ENCODE data around the gene C2CD2L.
"Not testable (repeated sequence)": the region's sequence is repeated elsewhere in the genome, so short reads cannot be mapped to it uniquely, and the experiment has no call there.

Gene C2CD2L

GRCh38 chr11:119153049-119153818 lies 46.1 kb downstream of the C2CD2L start:
- no peak overlapping the region for H3K4me3 ChIP-seq (ENCODE audit: low read length)
- no peaks in the 10 kb centered on the region for H3K36me3 ChIP-seq (ENCODE audit: insufficient read depth, low read length)
- no peak overlapping the region for H3K9ac ChIP-seq (ENCODE audit: low read depth, low read length)
- H3K4me1 ChIP-seq (ENCODE audit: insufficient read depth, low read length): peaks cover 5% of the 10 kb centered on the region; the same call in 1 of the 2 replicates
- no peak overlapping the region for H3K27ac ChIP-seq (ENCODE audit: low read depth, low read length)
- peaks cover 36% of the 10 kb centered on the region for H3K27me3 ChIP-seq (ENCODE audit: insufficient read depth, low read length)
- H3K9me3 ChIP-seq (ENCODE audit: insufficient read depth, low read depth, low read length): no peaks in the 10 kb centered on the region
- 79% methylated on average over 9 of the region's 9 CpGs for WGBS

DNA sequence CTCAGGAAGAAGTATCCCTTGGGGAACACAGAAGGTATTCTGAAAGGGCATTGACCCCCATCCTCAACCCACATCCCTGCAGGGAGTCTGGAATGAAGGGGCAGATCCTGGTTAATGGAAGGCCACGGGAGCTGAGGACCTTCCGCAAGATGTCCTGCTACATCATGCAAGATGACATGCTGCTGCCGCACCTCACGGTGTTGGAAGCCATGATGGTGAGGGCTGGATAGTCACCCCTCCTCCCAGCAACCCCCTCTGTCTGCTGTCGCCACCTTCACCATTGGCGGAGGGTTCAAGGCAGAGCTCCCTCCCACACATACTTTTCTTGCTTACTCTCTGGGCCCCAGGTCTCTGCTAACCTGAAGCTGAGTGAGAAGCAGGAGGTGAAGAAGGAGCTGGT lies 47.0 kb downstream of the C2CD2L start:
- Histone ChIP-seq H3K27me3 (ENCODE audit: insufficient read depth, low read length) (peaks cover 28% of the 10 kb centered on the region), H3K4me1 (ENCODE audit: insufficient read depth, low read length) (no peaks in the 10 kb centered on the region), H3K36me3 (ENCODE audit: insufficient read depth, low read length) (no peaks in the 10 kb centered on the region), H3K9me3 (ENCODE audit: insufficient read depth, low read depth, low read length) (no peaks in the 10 kb centered on the region), H3K4me3 (ENCODE audit: low read length) (no peak overlapping the region), H3K9ac (ENCODE audit: low read depth, low read length) (no peak overlapping the region), H3K27ac (ENCODE audit: low read depth, low read length) (no peak overlapping the region)
- 82% methylated on average over 6 of the region's 6 CpGs for WGBS

- H3K36me3 ChIP-seq (ENCODE audit: insufficient read depth, low read length): no peaks in the 10 kb centered on the region
- 58% methylated on average over 8 of the region's 8 CpGs for WGBS
- H3K9ac ChIP-seq (ENCODE audit: low read depth, low read length): no peak overlapping the region
- H3K4me3 ChIP-seq (ENCODE audit: low read length): no peak overlapping the region
- H3K27me3 ChIP-seq (ENCODE audit: insufficient read depth, low read length): peaks cover 10% of the 10 kb centered on the region
- no peaks in the 10 kb centered on the region for H3K4me1 ChIP-seq (ENCODE audit: insufficient read depth, low read length)
- H3K9me3 ChIP-seq (ENCODE audit: insufficient read depth, low read depth, low read length): no peaks in the 10 kb centered on the region
- H3K27ac ChIP-seq (ENCODE audit: low read depth, low read length): no peak overlapping the region
Observed at GRCh38 chr11:119155733-119156492, 48.8 kb downstream of the C2CD2L start.

- H3K4me1 ChIP-seq (ENCODE audit: insufficient read depth, low read length): no peaks in the 10 kb centered on the region
- H3K9me3 ChIP-seq (ENCODE audit: insufficient read depth, low read depth, low read length): no peaks in the 10 kb centered on the region
- no peak overlapping the region for H3K4me3 ChIP-seq (ENCODE audit: low read length)
- no peak overlapping the region for H3K9ac ChIP-seq (ENCODE audit: low read depth, low read length)
- no peaks in the 10 kb centered on the region for H3K36me3 ChIP-seq (ENCODE audit: insufficient read depth, low read length)
- 84% methylated on average over 10 of the region's 10 CpGs for WGBS
- peaks cover 5% of the 10 kb centered on the region; the same call in 1 of the 2 replicates for H3K27me3 ChIP-seq (ENCODE audit: insufficient read depth, low read length)
- no peak overlapping the region for H3K27ac ChIP-seq (ENCODE audit: low read depth, low read length)
Observed at GRCh38 chr11:119156496-119156895, 49.4 kb downstream of the C2CD2L start.

DNA sequence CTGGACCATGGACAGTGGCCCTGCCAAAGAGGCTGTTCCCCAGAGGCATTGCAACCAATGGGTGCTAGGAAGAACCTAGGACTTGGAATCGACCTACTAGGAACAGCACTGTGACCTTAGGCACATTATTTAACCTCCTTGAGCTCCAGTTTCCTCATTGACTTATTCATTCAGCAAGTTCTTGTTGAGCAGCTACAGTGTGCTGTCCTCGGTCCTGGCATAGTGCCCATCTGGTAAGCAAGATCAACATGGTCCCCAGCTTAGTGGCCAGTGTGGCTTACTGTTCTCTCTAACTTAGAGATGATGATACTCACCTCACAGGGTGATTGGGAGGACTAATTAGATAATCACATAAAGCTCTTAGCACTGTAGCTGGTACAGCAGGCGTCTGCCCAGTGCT lies 49.9 kb downstream of the C2CD2L start:
- 84% methylated on average over 3 of the region's 3 CpGs for WGBS
- H3K4me3 ChIP-seq (ENCODE audit: low read length): no peak overlapping the region

GRCh38 chr11:119158467-119158866 lies 51.3 kb downstream of the C2CD2L start:
- Histone ChIP-seq H3K27ac (ENCODE audit: low read depth, low read length) (no peak overlapping the region), H3K4me3 (ENCODE audit: low read length) (no peak overlapping the region), H3K27me3 (ENCODE audit: insufficient read depth, low read length) (no peaks in the 10 kb centered on the region), H3K9ac (ENCODE audit: low read depth, low read length) (no peak overlapping the region), H3K4me1 (ENCODE audit: insufficient read depth, low read length) (no peaks in the 10 kb centered on the region), H3K36me3 (ENCODE audit: insufficient read depth, low read length) (no peaks in the 10 kb centered on the region), H3K9me3 (ENCODE audit: insufficient read depth, low read depth, low read length) (no peaks in the 10 kb centered on the region)
- WGBS: 91% methylated on average over 13 of the region's 13 CpGs

More for the DNA sequence above, 49.9 kb downstream of the C2CD2L start:
- Histone ChIP-seq H3K27ac (ENCODE audit: low read depth, low read length) (no peak overlapping the region), H3K27me3 (ENCODE audit: insufficient read depth, low read length) (no peaks in the 10 kb centered on the region), H3K4me1 (ENCODE audit: insufficient read depth, low read length) (no peaks in the 10 kb centered on the region), H3K36me3 (ENCODE audit: insufficient read depth, low read length) (no peaks in the 10 kb centered on the region), H3K9me3 (ENCODE audit: insufficient read depth, low read depth, low read length) (no peaks in the 10 kb centered on the region), H3K9ac (ENCODE audit: low read depth, low read length) (no peak overlapping the region)

DNA sequence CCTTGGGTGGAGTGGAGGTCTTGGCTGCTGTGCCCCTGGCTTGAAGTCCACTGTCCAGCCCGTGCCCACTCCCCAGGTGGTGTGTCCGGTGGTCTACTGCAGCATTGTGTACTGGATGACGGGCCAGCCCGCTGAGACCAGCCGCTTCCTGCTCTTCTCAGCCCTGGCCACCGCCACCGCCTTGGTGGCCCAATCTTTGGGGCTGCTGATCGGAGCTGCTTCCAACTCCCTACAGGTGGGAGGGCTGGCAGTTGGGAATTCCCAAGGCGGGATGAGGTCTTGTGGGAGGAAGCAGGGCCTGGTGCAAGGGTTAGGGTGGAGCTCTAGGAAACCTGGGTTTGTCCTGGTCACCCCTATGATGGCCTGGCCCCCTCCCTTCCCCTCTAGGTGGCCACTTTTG lies 53.0 kb downstream of the C2CD2L start:
- WGBS: 91% methylated on average over 9 of the region's 9 CpGs
- H3K27ac ChIP-seq (ENCODE audit: low read depth, low read length): no peak overlapping the region
- no peaks in the 10 kb centered on the region for H3K9me3 ChIP-seq (ENCODE audit: insufficient read depth, low read depth, low read length)
- no peak overlapping the region for H3K9ac ChIP-seq (ENCODE audit: low read depth, low read length)
- no peaks in the 10 kb centered on the region for H3K4me1 ChIP-seq (ENCODE audit: insufficient read depth, low read length)
- H3K36me3 ChIP-seq (ENCODE audit: insufficient read depth, low read length): no peaks in the 10 kb centered on the region
- H3K27me3 ChIP-seq (ENCODE audit: insufficient read depth, low read length): no peaks in the 10 kb centered on the region
- H3K4me3 ChIP-seq (ENCODE audit: low read length): no peak overlapping the region

DNA sequence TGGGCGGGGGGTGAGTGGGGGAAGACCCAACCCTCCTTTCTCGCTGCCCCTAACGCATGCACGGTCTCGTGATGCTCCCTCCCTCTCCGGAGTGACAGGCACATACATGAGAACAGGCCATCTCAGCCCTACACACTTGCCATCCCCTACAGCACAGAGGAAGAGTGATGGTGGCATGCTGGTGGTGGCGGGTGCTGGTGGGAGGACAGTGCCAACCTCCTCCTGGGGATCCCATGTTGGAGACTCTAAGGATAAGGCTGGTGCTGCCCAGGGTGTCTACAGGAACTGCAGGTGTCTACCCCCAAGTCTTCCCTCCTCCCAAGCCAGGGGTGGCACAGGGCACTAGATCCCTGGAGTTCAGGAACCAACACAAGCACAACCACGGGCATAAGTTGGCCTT lies 54.7 kb downstream of the C2CD2L start:
- no peak overlapping the region for H3K27ac ChIP-seq (ENCODE audit: low read depth, low read length)
- no peaks in the 10 kb centered on the region for H3K9me3 ChIP-seq (ENCODE audit: insufficient read depth, low read depth, low read length)
- no peaks in the 10 kb centered on the region for H3K27me3 ChIP-seq (ENCODE audit: insufficient read depth, low read length)
- 88% methylated on average over 7 of the region's 8 CpGs for WGBS
- no peaks in the 10 kb centered on the region for H3K36me3 ChIP-seq (ENCODE audit: insufficient read depth, low read length)
- peaks cover 6% of the 10 kb centered on the region; the same call in 1 of the 2 replicates for H3K4me1 ChIP-seq (ENCODE audit: insufficient read depth, low read length)
- no peak overlapping the region for H3K9ac ChIP-seq (ENCODE audit: low read depth, low read length)
- H3K4me3 ChIP-seq (ENCODE audit: low read length): no peak overlapping the region

- no peaks in the 10 kb centered on the region for H3K27me3 ChIP-seq (ENCODE audit: insufficient read depth, low read length)
- no peaks in the 10 kb centered on the region for H3K9me3 ChIP-seq (ENCODE audit: insufficient read depth, low read depth, low read length)
- no peaks in the 10 kb centered on the region for H3K36me3 ChIP-seq (ENCODE audit: insufficient read depth, low read length)
- H3K9ac ChIP-seq (ENCODE audit: low read depth, low read length): no peak overlapping the region
- H3K4me1 ChIP-seq (ENCODE audit: insufficient read depth, low read length): peaks cover 6% of the 10 kb centered on the region; the same call in 1 of the 2 replicates
- 77% methylated on average over 8 of the region's 8 CpGs for WGBS
- no peak overlapping the region for H3K27ac ChIP-seq (ENCODE audit: low read depth, low read length)
- no peak overlapping the region for H3K4me3 ChIP-seq (ENCODE audit: low read length)
Observed at GRCh38 chr11:119166368-119167076, 59.4 kb downstream of the C2CD2L start.

GRCh38 chr11:119167077-119167458 lies 59.9 kb downstream of the C2CD2L start:
- H3K9me3 ChIP-seq (ENCODE audit: insufficient read depth, low read depth, low read length); H3K27me3 ChIP-seq (ENCODE audit: insufficient read depth, low read length); H3K4me1 ChIP-seq (ENCODE audit: insufficient read depth, low read length); H3K4me3 ChIP-seq (ENCODE audit: low read length); H3K36me3 ChIP-seq (ENCODE audit: insufficient read depth, low read length); H3K9ac ChIP-seq (ENCODE audit: low read depth, low read length); H3K27ac ChIP-seq (ENCODE audit: low read depth, low read length): not testable (repeated sequence)
- 79% methylated on average over 10 of the region's 10 CpGs for WGBS

- Histone ChIP-seq H3K36me3 (ENCODE audit: insufficient read depth, low read length) (no peaks in the 10 kb centered on the region), H3K27me3 (ENCODE audit: insufficient read depth, low read length) (no peaks in the 10 kb centered on the region), H3K9ac (ENCODE audit: low read depth, low read length) (no peak overlapping the region), H3K9me3 (ENCODE audit: insufficient read depth, low read depth, low read length) (no peaks in the 10 kb centered on the region), H3K4me3 (ENCODE audit: low read length) (no peak overlapping the region), H3K27ac (ENCODE audit: low read depth, low read length) (no peak overlapping the region), H3K4me1 (ENCODE audit: insufficient read depth, low read length) (peaks cover 6% of the 10 kb centered on the region; the same call in 1 of the 2 replicates)
- WGBS: 86% methylated on average over 6 of the region's 6 CpGs
Observed at GRCh38 chr11:119167933-119168332, 60.8 kb downstream of the C2CD2L start.

Measured in HUES64 (cell line).